GM21786 (cell line): ENCODE measurements around the gene OPCML.

ENCODE experiments used
- ATAC-seq: cut with Tn5 transposase; IDR thresholded peaks from one replicate; pipeline ENCODE4 v1.9.1; 2021; ENCODE audit not compliant: unreplicated experiment

Gene OPCML

GRCh38 chr11:133240908-133241655 is 291.2 kb downstream of the OPCML start:
- no peak for ATAC-seq

GRCh38 chr11:133239575-133239974 is 292.7 kb downstream of the OPCML start:
- no peak for ATAC-seq

GRCh38 chr11:133238495-133238894 is 293.8 kb downstream of the OPCML start:
- no peak for ATAC-seq

GRCh38 chr11:133238027-133238426 is 294.3 kb downstream of the OPCML start:
- ATAC-seq, result no peak

- no peak for ATAC-seq
Measured at GRCh38 chr11:133235381-133235780, 296.9 kb downstream of the OPCML start.

GRCh38 chr11:133234883-133235282 is 297.4 kb downstream of the OPCML start:
- no peak for ATAC-seq

GRCh38 chr11:133232665-133233064 is 299.6 kb downstream of the OPCML start:
- ATAC-seq, result no peak

- ATAC-seq, result no peak
Measured at GRCh38 chr11:133230431-133230830, 301.9 kb downstream of the OPCML start.

- ATAC-seq, result no peak
Measured at GRCh38 chr11:133228471-133229329, 303.6 kb downstream of the OPCML start.

GRCh38 chr11:133227632-133228111 is 304.6 kb downstream of the OPCML start:
- no peak for ATAC-seq

- ATAC-seq, result no peak
Measured at GRCh38 chr11:133224271-133224670, 308.0 kb downstream of the OPCML start.

- no peak for ATAC-seq
Measured at GRCh38 chr11:133222425-133223330, 309.6 kb downstream of the OPCML start.

- ATAC-seq, result no peak
Measured at GRCh38 chr11:133219543-133219942, 312.8 kb downstream of the OPCML start.

- no peak for ATAC-seq
Measured at GRCh38 chr11:133216813-133217212, 315.5 kb downstream of the OPCML start.

- ATAC-seq, result no peak
Measured at GRCh38 chr11:133215596-133216230, 316.6 kb downstream of the OPCML start.

- no peak for ATAC-seq
Measured at GRCh38 chr11:133214646-133215045, 317.7 kb downstream of the OPCML start.

GRCh38 chr11:133212201-133212600 is 320.1 kb downstream of the OPCML start:
- no peak for ATAC-seq

GRCh38 chr11:133207995-133208394 is 324.3 kb downstream of the OPCML start:
- no peak for ATAC-seq

GRCh38 chr11:133206313-133207005 is 325.8 kb downstream of the OPCML start:
- ATAC-seq, result no peak

GRCh38 chr11:133204158-133204557 is 328.1 kb downstream of the OPCML start:
- ATAC-seq, result no peak
